ENCODE data around the gene CPT1B. TPM values are rescaled to one million over a fixed set of nuclear protein-coding genes. Genes with fewer than 3 reads are reported as not detected.
"Not testable (repeated sequence)": the region's sequence is repeated elsewhere in the genome, so short reads cannot be mapped to it uniquely, and the experiment has no call there.

Gene CPT1B
- total RNA-seq, 1 experiment from 2014 or later, result 5.0 TPM

DNA sequence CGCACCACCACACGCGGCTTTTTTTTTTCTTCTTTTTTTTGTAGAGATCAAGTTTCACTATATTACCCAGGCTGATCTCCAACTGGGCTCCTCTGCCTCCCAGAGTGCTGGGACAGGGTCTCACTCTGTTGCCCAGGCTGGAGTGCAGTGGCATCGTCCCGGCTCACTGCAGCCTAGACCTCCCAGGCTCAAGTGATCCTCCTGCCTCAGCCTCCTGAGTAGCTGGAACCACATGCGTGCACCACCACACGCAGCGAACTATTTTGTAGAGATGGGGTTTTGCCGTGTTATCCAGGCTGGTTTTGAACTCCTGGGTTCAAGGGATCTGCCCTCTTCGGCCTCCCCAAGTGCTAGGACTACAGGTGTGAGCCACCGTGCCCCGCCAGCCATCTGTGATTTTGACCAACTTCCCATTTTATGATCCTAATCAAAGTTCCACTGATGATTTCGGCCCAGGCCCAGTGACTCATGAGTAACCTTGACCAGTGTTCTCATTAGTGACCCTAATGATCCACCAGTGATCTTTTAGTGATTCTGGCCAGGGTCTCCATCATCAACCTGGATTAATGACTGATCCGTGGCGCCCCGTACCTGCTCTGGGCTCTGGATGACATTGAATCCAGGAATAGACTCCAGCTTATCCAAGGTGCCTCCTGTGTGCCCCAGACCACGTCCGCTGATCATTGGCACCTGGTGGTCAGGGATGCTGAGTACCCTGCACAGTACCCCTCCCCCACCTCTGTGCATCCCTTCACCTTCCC lies 50.1 kb downstream of the CPT1B start:
- no peak for DNase-seq (ENCODE audit: low read depth)

GRCh38 chr22:50526834-50527801 lies 51.1 kb downstream of the CPT1B start:
- peak; percentile 41 for DNase-seq (ENCODE audit: low read depth)

GRCh38 chr22:50526108-50526833 lies 52.0 kb downstream of the CPT1B start:
- DNase-seq (ENCODE audit: low read depth), result peak; percentile 77

DNA sequence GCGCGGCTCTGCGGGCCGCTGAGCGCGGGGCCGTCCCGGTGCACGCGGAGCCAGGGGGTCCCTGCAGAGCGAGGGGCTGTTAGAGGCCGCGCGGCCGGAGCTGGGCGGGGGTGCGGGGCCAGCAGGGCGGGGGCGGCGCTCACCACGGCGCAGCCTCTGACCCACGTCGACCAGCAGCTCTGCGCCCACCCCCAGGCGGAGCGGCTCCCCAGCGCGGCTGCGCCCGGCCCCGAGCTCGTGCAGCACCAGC lies 52.4 kb downstream of the CPT1B start:
- DNase-seq (ENCODE audit: low read depth), result no peak

DNA sequence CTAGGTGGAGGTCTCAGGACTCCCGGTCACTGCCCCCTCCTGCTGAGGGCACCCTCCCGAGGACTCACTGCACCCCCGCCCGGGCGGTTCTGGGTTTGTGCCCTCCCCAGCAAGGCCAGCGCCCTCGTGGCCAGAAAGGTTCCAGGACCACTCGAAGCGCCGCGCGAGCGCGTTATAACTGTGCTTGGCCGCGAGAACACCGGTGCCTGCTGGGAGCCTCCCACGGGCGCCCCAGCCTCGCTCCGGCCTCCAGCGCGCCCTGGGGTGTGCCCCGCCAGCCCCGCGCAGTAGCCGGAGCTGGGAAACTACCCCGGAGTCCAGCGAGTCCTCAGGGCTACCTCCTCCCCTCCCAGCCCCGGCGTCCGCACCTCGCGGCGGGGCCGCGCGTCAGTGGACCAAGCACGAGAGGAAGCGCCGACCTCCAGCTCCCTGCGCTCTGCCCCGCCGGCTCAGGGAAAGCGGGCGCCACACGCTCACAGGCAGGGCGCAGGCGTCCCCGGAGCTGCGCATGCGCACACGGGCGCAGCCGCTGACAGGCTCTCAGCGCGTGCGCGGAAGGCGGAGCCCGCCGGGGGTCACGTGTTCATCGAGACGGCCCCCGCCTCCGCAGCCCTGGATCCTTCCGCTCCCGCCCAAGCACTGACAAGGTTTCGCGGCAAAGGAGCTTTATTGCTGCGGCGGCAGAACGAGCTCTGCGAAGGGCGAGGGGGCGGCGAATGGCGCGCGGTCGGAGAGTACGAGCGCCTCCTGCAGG lies 52.9 kb downstream of the CPT1B start, which contains the start of gene SCO2:
SCO2 (minus strand) TSS at position 495 of the 754 bp plus-strand sequence. CDS start 1,187 bp downstream, outside the sequence.
- peak; percentile 92 for DNase-seq (ENCODE audit: low read depth)

- DNase-seq (ENCODE audit: low read depth), result peak; percentile 47
Measured at GRCh38 chr22:50524676-50525103, 53.5 kb downstream of the CPT1B start.

- no peak for DNase-seq (ENCODE audit: low read depth)
Measured at GRCh38 chr22:50523806-50524675, 54.2 kb downstream of the CPT1B start.

DNA sequence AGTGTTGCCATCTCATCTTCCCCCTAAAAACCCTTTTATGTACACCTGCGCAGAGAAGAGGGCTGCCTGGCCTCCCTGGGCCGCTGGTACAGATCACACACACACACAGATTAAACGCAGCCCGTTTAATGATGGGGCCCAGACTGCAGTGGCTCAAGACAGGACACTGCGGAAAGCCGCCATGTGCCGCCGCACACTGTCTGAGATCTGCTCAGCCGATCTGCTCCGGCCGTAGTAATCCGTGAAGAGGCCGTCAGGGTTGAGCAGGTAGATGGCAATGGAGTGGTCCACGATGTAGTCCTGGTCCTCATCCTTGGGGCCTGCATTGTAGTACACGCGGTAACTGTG lies 54.8 kb downstream of the CPT1B start:
- no peak for DNase-seq (ENCODE audit: low read depth)

DNA sequence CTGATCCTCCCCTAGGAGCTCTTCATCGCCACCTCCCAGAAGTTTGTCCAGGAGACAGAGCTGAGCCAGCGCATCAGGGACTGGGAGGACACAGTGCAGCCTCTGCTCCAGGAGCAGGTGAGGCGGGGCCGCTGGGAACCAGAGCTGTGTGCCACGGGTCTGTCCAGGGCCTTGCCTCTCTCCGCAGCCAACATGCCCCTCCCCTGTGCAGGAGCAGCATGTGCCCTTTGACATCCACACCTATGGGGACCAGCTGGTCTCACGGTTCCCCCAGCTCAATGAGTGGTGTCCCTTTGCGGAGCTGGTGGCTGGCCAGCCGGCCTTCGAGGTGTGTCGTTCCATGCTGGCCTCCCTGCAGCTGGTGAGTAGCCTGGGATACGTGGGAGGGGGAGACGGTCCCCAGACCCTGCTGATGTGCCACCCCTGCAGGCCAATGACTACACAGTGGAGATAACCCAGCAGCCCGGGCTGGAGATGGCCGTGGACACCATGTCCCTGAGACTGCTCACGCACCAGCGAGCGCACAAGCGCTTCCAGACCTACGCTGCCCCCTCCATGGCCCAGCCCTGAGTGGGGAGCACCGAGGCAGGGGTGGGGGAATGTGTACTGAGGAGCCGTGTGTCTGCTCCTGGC lies 55.3 kb downstream of the CPT1B start:
- no peak for DNase-seq (ENCODE audit: low read depth)

GRCh38 chr22:50522208-50522805 lies 55.9 kb downstream of the CPT1B start:
- DNase-seq (ENCODE audit: low read depth), result no peak

- no peak for DNase-seq (ENCODE audit: low read depth)
Measured at GRCh38 chr22:50521710-50522109, 56.5 kb downstream of the CPT1B start.

- DNase-seq (ENCODE audit: low read depth), result no peak
Measured at GRCh38 chr22:50520826-50521453, 57.3 kb downstream of the CPT1B start.

- not testable (repeated sequence) for DNase-seq (ENCODE audit: low read depth)
Measured at GRCh38 chr22:50520184-50520583, 58.0 kb downstream of the CPT1B start.

DNA sequence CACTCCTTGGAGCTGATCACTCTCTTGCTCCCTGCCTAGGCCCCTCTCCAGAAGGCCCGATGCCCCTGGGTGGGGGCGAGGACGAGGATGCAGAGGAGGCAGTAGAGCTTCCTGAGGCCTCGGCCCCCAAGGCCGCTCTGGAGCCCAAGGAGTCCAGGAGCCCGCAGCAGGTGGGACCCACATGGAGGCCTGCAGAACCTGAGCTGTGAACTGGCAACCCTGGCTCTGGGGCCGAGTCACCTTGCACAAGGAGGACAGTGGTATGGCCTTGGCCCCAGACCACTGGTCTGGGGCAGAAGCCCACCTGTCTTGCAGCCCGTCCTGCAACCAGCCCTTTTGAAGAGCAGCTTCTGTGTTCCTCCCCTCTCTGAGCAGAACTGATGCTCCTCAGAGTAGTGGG lies 59.1 kb downstream of the CPT1B start:
- DNase-seq (ENCODE audit: low read depth), result no peak

Other genes with a start within 250 kb of the CPT1B start
- 15.3 and 18.3 TPM in 2 replicates for gene PPP6R2, start 235.1 kb downstream of the CPT1B start, total RNA-seq (2014; rRNA removed; shearing (Covaris generic))
- gene SBF1, start 103.4 kb downstream of the CPT1B start, total RNA-seq (2014; rRNA removed; shearing (Covaris generic)), result 21.5 and 34.1 TPM in 2 replicates
- gene ADM2, start 96.9 kb downstream of the CPT1B start, total RNA-seq (2014; rRNA removed; shearing (Covaris generic)), result 0.20 and 0.24 TPM in 2 replicates
- gene MIOX, start 91.6 kb downstream of the CPT1B start, total RNA-seq (2014; rRNA removed; shearing (Covaris generic)), result 0.12 TPM in 1 of 2 replicates, not detected in the other
- gene LMF2, start 70.7 kb downstream of the CPT1B start, total RNA-seq (2014; rRNA removed; shearing (Covaris generic)), result 20.5 and 24.9 TPM in 2 replicates
- 53.3 and 61.6 TPM in 2 replicates for gene NCAPH2, start 70.2 kb downstream of the CPT1B start, total RNA-seq (2014; rRNA removed; shearing (Covaris generic))
- 5.0 and 9.2 TPM in 2 replicates for gene SCO2, start 52.8 kb downstream of the CPT1B start, total RNA-seq (2014; rRNA removed; shearing (Covaris generic))
- gene TYMP, start 48.4 kb downstream of the CPT1B start, total RNA-seq (2014; rRNA removed; shearing (Covaris generic)), result 16.5 and 27.5 TPM in 2 replicates
- gene KLHDC7B, start 32.5 kb downstream of the CPT1B start, total RNA-seq (2014; rRNA removed; shearing (Covaris generic)), result not detected in 2 replicates
- not detected in 2 replicates for gene SYCE3, start 15.5 kb downstream of the CPT1B start, total RNA-seq (2014; rRNA removed; shearing (Covaris generic))
- 24.2 and 26.1 TPM in 2 replicates for gene CHKB, start 4.4 kb upstream of the CPT1B start, total RNA-seq (2014; rRNA removed; shearing (Covaris generic))
- under 0.01 and 0.39 TPM in 2 replicates for gene MAPK8IP2, start 22.4 kb upstream of the CPT1B start, total RNA-seq (2014; rRNA removed; shearing (Covaris generic))
- 8.1 and 14.5 TPM in 2 replicates for gene ARSA, start 49.7 kb upstream of the CPT1B start, total RNA-seq (2014; rRNA removed; shearing (Covaris generic))
- gene SHANK3, start 94.4 kb upstream of the CPT1B start, total RNA-seq (2014; rRNA removed; shearing (Covaris generic)), result 0.10 and 0.12 TPM in 2 replicates
- not detected in 2 replicates for gene ACR, start 159.8 kb upstream of the CPT1B start, total RNA-seq (2014; rRNA removed; shearing (Covaris generic))
- gene RABL2B, start 205.2 kb upstream of the CPT1B start, total RNA-seq (2014; rRNA removed; shearing (Covaris generic)), result 6.4 and 6.8 TPM in 2 replicates

Data from RPMI7951 (cell line).